Measurements from ENCODE around the gene SULF2. TPM values are rescaled to one million over a fixed set of nuclear protein-coding genes. Genes with fewer than 3 reads are reported as not detected.

Gene SULF2
- total RNA-seq, 2 experiments from 2014 or later, result 0.68 to 1.2 TPM

GRCh38 chr20:47705497-47705856 lies 79.8 kb downstream of the SULF2 start:
- Mint-ChIP-seq H3K9me3 (no peaks in the 10 kb centered on the region), H3K4me1 (peaks cover under 1% of the 10 kb centered on the region), H3K36me3 (no peaks in the 10 kb centered on the region), H3K27me3 (peaks cover 3% of the 10 kb centered on the region), H3K27ac (no peak overlapping the region), H3K4me3 (no peak overlapping the region)
- no peak for DNase-seq
- no peak for ATAC-seq (ENCODE audit: low read depth)
- POLR2A ChIA-PET, result no interaction called here

- H3K4me1 Mint-ChIP-seq, result no peaks in the 10 kb centered on the region
- H3K27me3 Mint-ChIP-seq, result peaks cover 3% of the 10 kb centered on the region
- no peaks in the 10 kb centered on the region for H3K36me3 Mint-ChIP-seq
- no peak overlapping the region for H3K4me3 Mint-ChIP-seq
- ATAC-seq (ENCODE audit: low read depth) (no peak), DNase-seq (no peak)
- no peaks in the 10 kb centered on the region for H3K9me3 Mint-ChIP-seq
- H3K27ac Mint-ChIP-seq, result no peak overlapping the region
- POLR2A ChIA-PET, result no interaction called here
These were observed 80.4 kb downstream of the SULF2 start for GRCh38 chr20:47704746-47705496.

- no peaks in the 10 kb centered on the region for H3K36me3 Mint-ChIP-seq
- H3K4me1 Mint-ChIP-seq, result no peaks in the 10 kb centered on the region
- ATAC-seq (ENCODE audit: low read depth) (no peak), DNase-seq (no peak)
- H3K27ac Mint-ChIP-seq, result no peak overlapping the region
- no peak overlapping the region for H3K4me3 Mint-ChIP-seq
- H3K9me3 Mint-ChIP-seq, result no peaks in the 10 kb centered on the region
- H3K27me3 Mint-ChIP-seq, result peaks cover 3% of the 10 kb centered on the region
- POLR2A ChIA-PET, result no interaction called here
These were observed 81.5 kb downstream of the SULF2 start for GRCh38 chr20:47703748-47704147.

GRCh38 chr20:47701612-47702011 lies 83.7 kb downstream of the SULF2 start:
- Mint-ChIP-seq H3K4me1 (no peaks in the 10 kb centered on the region), H3K9me3 (no peaks in the 10 kb centered on the region), H3K27ac (no peak overlapping the region), H3K27me3 (peaks cover 3% of the 10 kb centered on the region), H3K4me3 (no peak overlapping the region), H3K36me3 (no peaks in the 10 kb centered on the region)
- POLR2A ChIA-PET, result no interaction called here
- ATAC-seq (ENCODE audit: low read depth) (no peak), DNase-seq (no peak)

- POLR2A ChIA-PET, result no interaction called here
These were observed 85.0 kb downstream of the SULF2 start for GRCh38 chr20:47700327-47700726.

GRCh38 chr20:47699818-47700217 lies 85.5 kb downstream of the SULF2 start:
- Mint-ChIP-seq H3K9me3 (no peaks in the 10 kb centered on the region), H3K27ac (no peak overlapping the region), H3K4me1 (peaks cover 3% of the 10 kb centered on the region), H3K4me3 (no peak overlapping the region), H3K27me3 (peaks cover 3% of the 10 kb centered on the region), H3K36me3 (no peaks in the 10 kb centered on the region)
- ATAC-seq (ENCODE audit: low read depth) (no peak), DNase-seq (no peak)
- POLR2A ChIA-PET, result no interaction called here

More at GRCh38 chr20:47700327-47700726, 85.0 kb downstream of the SULF2 start:
- no peaks in the 10 kb centered on the region for H3K36me3 Mint-ChIP-seq
- DNase-seq, result no peak
- H3K9me3 Mint-ChIP-seq, result no peaks in the 10 kb centered on the region
- peaks cover 1% of the 10 kb centered on the region for H3K4me1 Mint-ChIP-seq
- peaks cover 3% of the 10 kb centered on the region for H3K27me3 Mint-ChIP-seq
- no peak overlapping the region for H3K27ac Mint-ChIP-seq
- ATAC-seq (ENCODE audit: low read depth), result no peak
- no peak overlapping the region for H3K4me3 Mint-ChIP-seq

GRCh38 chr20:47698142-47698541 lies 87.1 kb downstream of the SULF2 start:
- no peak overlapping the region for H3K4me3 Mint-ChIP-seq
- POLR2A ChIA-PET, result no interaction called here
- H3K27ac Mint-ChIP-seq, result no peak overlapping the region
- peaks cover 3% of the 10 kb centered on the region for H3K4me1 Mint-ChIP-seq
- ATAC-seq (ENCODE audit: low read depth), result no peak
- H3K9me3 Mint-ChIP-seq, result no peaks in the 10 kb centered on the region
- no peaks in the 10 kb centered on the region for H3K36me3 Mint-ChIP-seq
- H3K27me3 Mint-ChIP-seq, result peaks cover 3% of the 10 kb centered on the region
- no peak for DNase-seq

- Mint-ChIP-seq H3K9me3 (peaks cover 3% of the 10 kb centered on the region), H3K4me3 (no peak overlapping the region), H3K36me3 (no peaks in the 10 kb centered on the region), H3K27ac (no peak overlapping the region), H3K4me1 (peaks cover 3% of the 10 kb centered on the region), H3K27me3 (peaks cover 3% of the 10 kb centered on the region)
- POLR2A ChIA-PET, result no interaction called here
- ATAC-seq (ENCODE audit: low read depth) (no peak), DNase-seq (no peak)
These were observed 88.4 kb downstream of the SULF2 start for GRCh38 chr20:47696856-47697255.

GRCh38 chr20:47694021-47694818 lies 91.1 kb downstream of the SULF2 start:
- Mint-ChIP-seq H3K9me3 (peaks cover 15% of the 10 kb centered on the region), H3K4me1 (peaks cover 3% of the 10 kb centered on the region), H3K4me3 (no peak overlapping the region), H3K27me3 (peaks cover 4% of the 10 kb centered on the region), H3K36me3 (peaks cover 6% of the 10 kb centered on the region), H3K27ac (no peak overlapping the region)
- ATAC-seq (ENCODE audit: low read depth) (no peak), DNase-seq (no peak)
- POLR2A ChIA-PET, result interaction anchor here (0.6 kb wide), 1 partner anchor 387 kb away, joined by 4 read pairs; no protein-coding TSS in a partner anchor

GRCh38 chr20:47691625-47692024 lies 93.7 kb downstream of the SULF2 start:
- Mint-ChIP-seq H3K27me3 (peaks cover 4% of the 10 kb centered on the region), H3K27ac (no peak overlapping the region), H3K36me3 (peaks cover 6% of the 10 kb centered on the region), H3K4me3 (no peak overlapping the region), H3K4me1 (peaks cover 3% of the 10 kb centered on the region), H3K9me3 (peaks cover 15% of the 10 kb centered on the region)
- ATAC-seq (ENCODE audit: low read depth) (no peak), DNase-seq (no peak)
- POLR2A ChIA-PET, result no interaction called here

GRCh38 chr20:47689731-47690130 lies 95.5 kb downstream of the SULF2 start:
- H3K27me3 Mint-ChIP-seq, result peaks cover 4% of the 10 kb centered on the region
- peaks cover 6% of the 10 kb centered on the region for H3K36me3 Mint-ChIP-seq
- no peak for DNase-seq
- POLR2A ChIA-PET, result no interaction called here
- H3K27ac Mint-ChIP-seq, result no peak overlapping the region
- no peaks in the 10 kb centered on the region for H3K4me1 Mint-ChIP-seq
- peaks cover 15% of the 10 kb centered on the region for H3K9me3 Mint-ChIP-seq
- ATAC-seq (ENCODE audit: low read depth), result no peak
- H3K4me3 Mint-ChIP-seq, result no peak overlapping the region

GRCh38 chr20:47688385-47689381 lies 96.6 kb downstream of the SULF2 start:
- Mint-ChIP-seq H3K27ac (no peak overlapping the region), H3K27me3 (peaks cover 4% of the 10 kb centered on the region), H3K9me3 (peaks cover 15% of the 10 kb centered on the region), H3K36me3 (peaks cover 6% of the 10 kb centered on the region), H3K4me1 (no peaks in the 10 kb centered on the region), H3K4me3 (no peak overlapping the region)
- DNase-seq (no peak), ATAC-seq (ENCODE audit: low read depth) (no peak)
- POLR2A ChIA-PET, result no interaction called here

Data from activated naive CD8-positive, alpha-beta T cell treated with anti-CD3 and anti-CD28 coated beads, Interleukin-2, amount 10 ng/mL, durations not matched to agents 7 days and 5 days (primary cell).